Activated CD8-positive, alpha-beta memory T cell treated with anti-CD3 and anti-CD28 coated beads, Interleukin-2, amount 50 U/mL, for 1 hour (primary cell): ENCODE measurements around the gene TECPR1.

Source experiments
- DNase-seq: peaks from one replicate; pipeline ENCODE4 v3.0.0-alpha.2; 2020; ENCODE audit errors: extremely low read depth

The TECPR1 gene

GRCh38 chr7:98192781-98193457 is 59.1 kb downstream of the TECPR1 start:
- no peak for DNase-seq

- DNase-seq: no peak
Measured at GRCh38 chr7:98191668-98192431, 60.2 kb downstream of the TECPR1 start.

DNA sequence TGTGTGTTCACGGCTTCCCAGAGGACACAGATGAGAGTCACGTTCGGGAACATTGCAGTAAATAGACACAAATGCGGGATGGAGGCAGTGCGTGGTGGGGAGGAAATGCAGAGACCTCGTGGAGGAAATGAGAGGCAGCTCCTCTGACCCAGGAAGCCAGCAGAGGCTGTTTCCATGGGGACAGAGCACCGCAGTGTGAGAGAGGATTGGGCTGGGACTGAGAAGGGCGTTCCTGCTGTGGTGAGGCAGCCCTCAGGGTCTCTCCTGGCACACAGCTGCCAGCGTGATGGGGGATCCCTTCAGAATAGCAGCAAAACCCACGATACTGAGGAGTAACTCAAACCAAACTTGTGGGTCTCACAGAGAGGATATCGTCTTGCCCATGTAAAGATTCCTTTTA is 62.5 kb downstream of the TECPR1 start:
- no peak for DNase-seq

- DNase-seq: no peak
Measured at GRCh38 chr7:98187138-98187502, 64.9 kb downstream of the TECPR1 start.

- no peak for DNase-seq
Measured at GRCh38 chr7:98186452-98187137, 65.4 kb downstream of the TECPR1 start.

GRCh38 chr7:98185101-98185500 is 66.9 kb downstream of the TECPR1 start:
- no peak for DNase-seq

DNA sequence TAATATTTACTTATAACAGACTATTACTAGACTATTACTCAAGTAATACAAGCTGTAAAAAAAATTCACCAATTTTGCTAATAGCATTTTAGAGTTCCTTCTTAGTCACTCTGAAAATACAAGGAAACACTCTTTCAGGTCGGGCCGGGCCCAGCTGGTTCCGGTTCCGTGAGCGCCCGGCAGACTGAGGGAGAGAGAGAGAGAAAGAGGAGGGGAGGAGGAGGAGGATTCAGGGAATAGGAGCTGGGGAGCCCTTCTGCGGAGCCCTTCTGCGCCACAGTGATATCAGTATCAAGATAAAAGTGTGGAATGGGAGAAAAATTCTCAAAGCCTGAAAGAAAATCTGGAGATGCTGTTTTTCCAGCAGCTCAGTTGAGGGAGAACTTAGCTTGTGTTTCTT is 71.3 kb downstream of the TECPR1 start:
- no peak for DNase-seq

- DNase-seq: no peak
Measured at GRCh38 chr7:98178762-98179490, 73.1 kb downstream of the TECPR1 start.

- DNase-seq: no peak
Measured at GRCh38 chr7:98178321-98178720, 73.7 kb downstream of the TECPR1 start.

DNA sequence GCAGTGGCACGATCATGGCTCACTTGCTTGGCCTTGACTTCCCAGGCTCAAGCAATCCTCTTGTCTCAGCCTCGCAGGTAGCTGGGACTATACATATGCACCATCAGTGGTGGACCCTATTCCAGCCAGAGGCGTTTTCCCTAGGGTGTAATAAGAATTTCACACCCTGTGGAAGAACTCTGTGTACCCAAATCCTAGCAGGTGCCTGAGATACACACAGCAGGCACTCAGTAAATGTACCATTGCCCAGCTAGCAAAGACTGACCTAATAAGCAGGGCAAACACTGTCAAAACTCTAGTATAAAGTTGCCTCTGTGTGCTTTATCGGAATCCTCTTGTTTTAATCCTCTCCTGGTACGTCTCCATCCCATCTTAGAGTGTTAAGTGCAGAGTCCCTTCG is 74.5 kb downstream of the TECPR1 start:
- DNase-seq: no peak

DNA sequence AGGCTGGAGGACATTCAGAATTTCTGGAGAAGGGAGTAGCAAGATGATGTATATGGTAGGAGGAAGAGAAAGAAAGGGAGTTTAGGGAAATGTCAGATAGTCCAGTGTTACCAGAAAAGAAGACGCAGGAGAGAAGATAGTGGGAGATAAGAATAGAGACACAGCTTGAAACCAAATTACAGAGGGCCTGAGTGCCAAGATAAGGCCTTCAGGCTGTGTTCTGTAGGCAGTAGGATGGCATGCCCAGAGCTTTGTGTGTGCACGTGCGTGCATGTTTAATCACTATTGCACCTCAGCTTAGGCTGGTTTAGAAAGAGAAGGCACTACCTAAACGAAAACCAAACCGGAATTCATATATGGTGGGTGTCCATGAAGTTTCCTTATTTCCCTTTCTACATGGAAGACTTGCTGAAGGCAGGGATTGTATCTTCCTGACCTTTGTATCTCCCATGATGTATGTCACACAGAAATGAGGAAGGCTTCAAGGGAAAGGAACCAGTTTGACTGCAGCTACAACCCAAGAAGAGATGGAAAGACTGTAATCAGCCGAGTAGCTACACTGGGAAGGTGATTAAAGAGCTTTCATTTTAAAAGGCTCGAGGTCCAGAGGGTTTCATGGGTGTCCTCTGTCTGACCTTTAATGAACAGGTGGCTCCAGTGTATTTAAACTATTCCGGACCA is 76.6 kb downstream of the TECPR1 start:
- DNase-seq: no peak

DNA sequence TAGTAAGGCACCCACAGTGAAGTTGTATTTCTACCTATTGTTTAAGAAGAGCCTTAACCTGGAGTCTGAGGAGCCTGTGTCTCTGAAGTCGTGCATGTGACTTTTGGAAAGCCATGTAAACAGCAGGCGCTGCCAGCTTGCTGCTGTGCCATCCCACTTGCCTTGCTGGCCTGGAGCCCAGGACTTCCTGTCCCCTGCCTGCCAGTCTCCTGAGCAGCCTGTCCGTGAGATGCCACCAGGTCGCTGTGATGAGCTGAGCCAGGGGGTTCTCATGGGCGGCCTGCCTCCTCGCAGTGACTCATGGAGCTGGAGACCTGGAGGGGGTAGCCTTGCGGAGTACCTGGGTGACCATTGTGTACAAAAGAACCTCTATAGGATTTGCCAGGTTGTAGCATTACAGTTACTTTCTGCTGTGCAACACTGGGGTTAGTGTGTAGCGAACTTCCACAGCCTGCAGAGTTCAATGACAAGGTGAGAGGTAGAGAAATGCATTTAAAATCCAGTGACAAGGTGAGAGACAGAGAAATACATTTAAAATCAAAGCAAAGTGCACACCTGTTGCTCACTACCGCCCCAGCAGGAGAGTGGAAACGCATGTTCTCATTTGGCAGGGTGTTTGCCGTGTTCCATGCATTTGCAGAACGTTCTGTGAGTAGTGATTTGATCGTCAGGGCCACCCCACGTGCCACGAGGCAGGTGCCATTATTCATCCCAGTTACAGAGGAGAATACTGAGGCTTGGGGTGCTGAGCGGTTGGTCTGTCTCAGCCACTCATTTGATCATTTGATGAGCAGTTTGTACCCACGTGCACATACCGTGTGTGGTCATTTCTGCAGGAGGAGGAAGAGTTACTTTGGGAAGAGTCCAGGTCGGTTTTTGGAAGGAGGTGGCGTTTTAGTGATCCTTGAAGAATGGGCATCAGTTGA is 77.4 kb downstream of the TECPR1 start:
- no peak for DNase-seq

DNA sequence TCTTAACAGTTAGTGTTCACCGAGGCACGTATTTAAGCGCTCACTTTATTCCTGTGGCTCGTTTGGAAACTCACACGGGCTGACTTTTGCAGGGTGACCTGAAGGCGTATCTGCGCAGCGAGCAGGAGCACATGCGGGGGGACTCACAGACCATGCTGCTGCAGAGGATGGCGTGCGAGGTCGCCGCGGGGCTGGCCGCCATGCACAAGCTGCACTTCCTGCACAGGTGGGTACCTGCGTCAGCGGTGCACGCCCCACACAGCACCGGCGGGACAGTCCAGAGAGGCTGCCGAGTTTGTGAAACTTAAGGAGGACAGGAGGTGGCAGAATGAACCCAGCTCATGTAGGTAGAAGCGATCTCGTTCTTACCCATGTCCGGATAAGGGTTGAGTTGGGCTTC is 80.6 kb downstream of the TECPR1 start:
- no peak for DNase-seq

DNA sequence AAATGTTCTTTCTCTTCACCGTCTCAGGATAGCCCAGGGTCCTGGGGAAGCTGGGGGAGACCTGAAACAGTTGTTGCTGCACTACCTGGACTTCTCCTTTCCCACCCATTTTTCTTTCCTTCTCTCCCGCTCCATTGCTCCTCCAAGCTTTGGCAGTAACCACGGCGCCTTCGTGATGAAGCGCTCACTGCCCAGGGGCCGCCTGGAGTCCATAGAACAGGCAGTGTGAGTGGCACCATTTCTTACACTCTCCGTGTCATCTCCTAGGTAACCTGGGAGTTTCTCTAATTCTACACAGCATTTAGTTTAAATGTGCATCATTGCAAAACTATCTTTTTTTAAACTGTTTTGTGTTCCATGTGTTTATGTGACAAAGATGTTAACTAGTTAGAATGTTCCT is 81.1 kb downstream of the TECPR1 start:
- no peak for DNase-seq

- DNase-seq: no peak
Measured at GRCh38 chr7:98168904-98169621, 83.0 kb downstream of the TECPR1 start.

GRCh38 chr7:98168181-98168903 is 83.7 kb downstream of the TECPR1 start:
- peak; percentile 21 for DNase-seq

DNA sequence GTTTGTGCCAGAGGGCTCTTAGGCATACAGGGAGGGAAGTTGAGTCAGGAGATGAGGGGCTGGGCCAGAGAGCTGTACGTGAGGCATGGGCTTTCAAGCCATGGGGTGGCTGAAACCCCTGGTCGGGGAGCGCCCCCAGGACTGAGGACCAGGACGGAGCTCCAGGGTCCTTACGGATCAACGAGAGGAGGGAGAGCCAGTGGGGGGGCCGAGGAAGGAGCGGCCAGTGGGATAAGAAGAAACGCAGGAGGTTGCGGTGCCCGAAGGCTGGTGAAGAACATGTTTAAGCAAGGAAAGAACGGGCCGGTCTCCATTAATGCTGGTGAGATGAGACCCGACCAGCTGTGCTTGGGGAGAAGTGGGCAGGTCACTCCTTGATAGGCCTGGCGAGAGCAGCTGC is 84.4 kb downstream of the TECPR1 start:
- no peak for DNase-seq

GRCh38 chr7:98166668-98166970 is 85.4 kb downstream of the TECPR1 start:
- DNase-seq: no peak
